ENCODE results near the gene HMGCL. TPM values are rescaled to one million over a fixed set of nuclear protein-coding genes. Genes with fewer than 3 reads are reported as not detected.

Gene HMGCL
- total RNA-seq, 1 experiment from 2014 or later = 30.8 TPM

DNA sequence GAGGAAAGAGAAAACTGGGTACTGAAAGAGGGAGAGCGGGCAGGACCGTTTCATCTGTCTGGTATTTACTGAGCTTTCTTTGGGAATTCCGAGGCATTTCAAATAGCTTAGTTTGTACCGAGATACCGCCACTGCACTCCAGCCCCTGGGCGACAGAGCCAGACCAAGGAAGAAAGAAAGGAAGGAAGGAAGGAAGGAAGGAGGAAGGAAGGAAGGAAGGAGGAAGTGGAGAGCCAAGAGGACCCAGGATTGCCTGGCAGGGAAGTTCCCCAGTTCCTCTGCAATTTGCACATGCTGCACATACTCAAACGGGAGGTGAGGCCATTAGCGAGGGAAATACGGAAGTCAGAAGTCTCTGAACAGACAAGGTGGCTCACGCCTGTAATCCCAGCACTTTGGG is 43.8 kb upstream of the HMGCL start:
- Histone ChIP-seq H3K27me3 (ENCODE audit: control insufficient read depth, insufficient read depth, low read length) (no peaks in the 10 kb centered on the region), H3K9me3 (ENCODE audit: control insufficient read depth, insufficient read depth, low read depth, low read length) (no peaks in the 10 kb centered on the region), H3K4me1 (ENCODE audit: control insufficient read depth, insufficient read depth, low read length) (peaks cover 11% of the 10 kb centered on the region; the same call in 1 of the 2 replicates), H3K4me3 (ENCODE audit: low read depth in 2 of 2, low read length in 2 of 2) (peak overlapping the region; percentile 66 to 71), H3K27ac (ENCODE audit: low read length) (peak overlapping the region; percentile 30; the same call in 1 of the 2 replicates), H3K36me3 (ENCODE audit: control insufficient read depth, insufficient read depth, low read length) (no peaks in the 10 kb centered on the region)
- ChIA-PET CTCF (no interaction called here), POLR2A (no interaction called here)
- ATAC-seq (no peak), DNase-seq (ENCODE audit: low read depth, low spot score) (no peak)
- intact Hi-C loops (cut with micrococcal nuclease; ENCODE audit: unreplicated experiment) (no loop called here), in situ Hi-C loops (cut with HindIII; ENCODE audit: low pct_unique_long_range_greater_than_20kb, low sequenced_read_pairs) (no loop called here)
- BruUV-seq (replicated peaks) = no TSS peak
- TF ChIP-seq SIN3A (IDR thresholded peaks at IDR 0.05; ENCODE audit: borderline replicate concordance, insufficient read depth, low read depth, low read length) (no peak), REST (IDR thresholded peaks at IDR 0.05; ENCODE audit: insufficient read depth in 1 of 2, low read depth in 2 of 2, low read length in 1 of 2) (no peak)

GRCh38 chr1:23868557-23869016 is 43.4 kb upstream of the HMGCL start:
- ATAC-seq (peak; percentile 58), DNase-seq (ENCODE audit: low read depth, low spot score) (no peak)
- H3K4me3 ChIP-seq (ENCODE audit: low read depth in 2 of 2, low read length in 2 of 2) = peak overlapping the region; percentile 66 to 71
- no peaks in the 10 kb centered on the region for H3K36me3 ChIP-seq (ENCODE audit: control insufficient read depth, insufficient read depth, low read length)
- CTCF ChIA-PET = no interaction called here
- H3K27me3 ChIP-seq (ENCODE audit: control insufficient read depth, insufficient read depth, low read length) = no peaks in the 10 kb centered on the region
- no TSS peak for BruUV-seq (replicated peaks)
- peak overlapping the region; percentile 30 for H3K27ac ChIP-seq (ENCODE audit: low read length)
- in situ Hi-C loops (cut with HindIII; ENCODE audit: low pct_unique_long_range_greater_than_20kb, low sequenced_read_pairs) (no loop called here), intact Hi-C loops (cut with micrococcal nuclease; ENCODE audit: unreplicated experiment) (no loop called here)
- peaks cover 11% of the 10 kb centered on the region; the same call in 1 of the 2 replicates for H3K4me1 ChIP-seq (ENCODE audit: control insufficient read depth, insufficient read depth, low read length)
- POLR2A ChIA-PET = no interaction called here
- no peaks in the 10 kb centered on the region for H3K9me3 ChIP-seq (ENCODE audit: control insufficient read depth, insufficient read depth, low read depth, low read length)
- TF ChIP-seq, protein P1, sequence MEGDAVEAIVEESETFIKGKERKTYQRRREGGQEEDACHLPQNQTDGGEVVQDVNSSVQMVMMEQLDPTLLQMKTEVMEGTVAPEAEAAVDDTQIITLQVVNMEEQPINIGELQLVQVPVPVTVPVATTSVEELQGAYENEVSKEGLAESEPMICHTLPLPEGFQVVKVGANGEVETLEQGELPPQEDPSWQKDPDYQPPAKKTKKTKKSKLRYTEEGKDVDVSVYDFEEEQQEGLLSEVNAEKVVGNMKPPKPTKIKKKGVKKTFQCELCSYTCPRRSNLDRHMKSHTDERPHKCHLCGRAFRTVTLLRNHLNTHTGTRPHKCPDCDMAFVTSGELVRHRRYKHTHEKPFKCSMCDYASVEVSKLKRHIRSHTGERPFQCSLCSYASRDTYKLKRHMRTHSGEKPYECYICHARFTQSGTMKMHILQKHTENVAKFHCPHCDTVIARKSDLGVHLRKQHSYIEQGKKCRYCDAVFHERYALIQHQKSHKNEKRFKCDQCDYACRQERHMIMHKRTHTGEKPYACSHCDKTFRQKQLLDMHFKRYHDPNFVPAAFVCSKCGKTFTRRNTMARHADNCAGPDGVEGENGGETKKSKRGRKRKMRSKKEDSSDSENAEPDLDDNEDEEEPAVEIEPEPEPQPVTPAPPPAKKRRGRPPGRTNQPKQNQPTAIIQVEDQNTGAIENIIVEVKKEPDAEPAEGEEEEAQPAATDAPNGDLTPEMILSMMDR (IDR thresholded peaks at IDR 0.05) = no peak; the same call in 1 of the 2 replicates
- TF ChIP-seq TCF7L2 (IDR thresholded peaks at IDR 0.05; ENCODE audit: low read depth, low read length) (no peak), POLR2AphosphoS5 (IDR thresholded peaks at IDR 0.05; ENCODE audit: low read depth, low read length) (no peak), SIN3A (IDR thresholded peaks at IDR 0.05; ENCODE audit: borderline replicate concordance, insufficient read depth, low read depth, low read length) (no peak), REST (IDR thresholded peaks at IDR 0.05; ENCODE audit: insufficient read depth in 1 of 2, low read depth in 2 of 2, low read length in 1 of 2) (no peak)
